Upper lobe of right lung (tissue), 1 donor: ENCODE results near the gene CABLES1. TPM values are rescaled to one million over a fixed set of nuclear protein-coding genes. Genes with fewer than 3 reads are reported as not detected.

ENCODE experiments used
- ATAC-seq: fragments of 200-7000 bp; cut with Tn5 transposase; one replicate; pipeline ENCODE4 v1.9.1; 2020; ENCODE audit warnings: mild to moderate bottlenecking, moderate library complexity
- DNase-seq: peaks from one replicate; pipeline ENCODE4 v3.0.0-alpha.2; 2020
- H3K27ac ChIP-seq: fragments of 200-600 bp; one replicate; pipeline ENCODE4 v1.8.0; 2022
- H3K27me3 ChIP-seq: fragments of 200-600 bp; one replicate; pipeline ENCODE4 v1.8.0; 2022; ENCODE audit warnings: mild to moderate bottlenecking
- H3K36me3 ChIP-seq: fragments of 200-600 bp; one replicate; pipeline ENCODE4 v1.8.0; 2022
- H3K4me1 ChIP-seq: fragments of 200-600 bp; one replicate; pipeline ENCODE4 v1.8.0; 2022
- H3K4me3 ChIP-seq: fragments of 200-600 bp; one replicate; pipeline ENCODE4 v1.8.0; 2022; ENCODE audit warnings: mild to moderate bottlenecking
- H3K9me3 ChIP-seq: fragments of 200-600 bp; one replicate; pipeline ENCODE4 v1.8.0; 2022
- CTCF ChIP-seq: fragments of 200-600 bp; IDR thresholded peaks from one replicate; pipeline ENCODE4 v1.8.0; 2022; ENCODE audit warnings: antibody characterized with exemption
- intact Hi-C: fragments of 100-400 bp; cut with DNase I; formaldehyde crosslinking; loops from one replicate; pipeline ENCODE4 v1.11.0; 2022
- total RNA-seq: library from RNA; stranded (reverse); fragmentation: NEBNext Ultra II Directional; extraction: Animal tissue kit (Norgen Biotek cat#: 25700); gene quantifications from one replicate; pipeline ENCODE4 v1.2.1, GENCODE V29; 2021
- donor health status: DM: no; HTN: yes; CAD: no; lungs with severe emphysema.

The CABLES1 gene
- total RNA-seq, 1 donor from 2014 or later: 39.5 TPM

- no peak for TF ChIP-seq CTCF
- intact Hi-C loops: no loop called here
- ATAC-seq: no peak
- no peaks in the 10 kb centered on the region for H3K36me3 ChIP-seq
- H3K4me1 ChIP-seq: peaks cover 9% of the 10 kb centered on the region
- H3K4me3 ChIP-seq: no peak overlapping the region
- no peak overlapping the region for H3K27ac ChIP-seq
- H3K9me3 ChIP-seq: no peaks in the 10 kb centered on the region
- no peak for DNase-seq
- no peaks in the 10 kb centered on the region for H3K27me3 ChIP-seq
Observed at GRCh38 chr18:23205980-23206379, 70.7 kb downstream of the CABLES1 start.

GRCh38 chr18:23207191-23207955 is 72.1 kb downstream of the CABLES1 start:
- Histone ChIP-seq H3K36me3 (no peaks in the 10 kb centered on the region), H3K27me3 (no peaks in the 10 kb centered on the region), H3K4me1 (peaks cover 15% of the 10 kb centered on the region), H3K4me3 (no peak overlapping the region), H3K27ac (no peak overlapping the region), H3K9me3 (no peaks in the 10 kb centered on the region)
- TF ChIP-seq CTCF: peak; percentile 26
- peak; percentile 42 for ATAC-seq
- intact Hi-C loops: no loop called here
- DNase-seq: no peak

- no peak for TF ChIP-seq CTCF
- H3K9me3 ChIP-seq: no peaks in the 10 kb centered on the region
- intact Hi-C loops: no loop called here
- no peak overlapping the region for H3K4me3 ChIP-seq
- no peak for DNase-seq
- no peak for ATAC-seq
- no peaks in the 10 kb centered on the region for H3K27me3 ChIP-seq
- no peak overlapping the region for H3K27ac ChIP-seq
- no peaks in the 10 kb centered on the region for H3K36me3 ChIP-seq
- peaks cover 21% of the 10 kb centered on the region for H3K4me1 ChIP-seq
Observed at GRCh38 chr18:23207994-23208393, 72.7 kb downstream of the CABLES1 start.

- intact Hi-C loops: no loop called here
- no peak overlapping the region for H3K4me3 ChIP-seq
- peaks cover 22% of the 10 kb centered on the region for H3K4me1 ChIP-seq
- TF ChIP-seq CTCF: no peak
- H3K9me3 ChIP-seq: no peaks in the 10 kb centered on the region
- DNase-seq: no peak
- ATAC-seq: peak; percentile 4
- H3K36me3 ChIP-seq: no peaks in the 10 kb centered on the region
- no peaks in the 10 kb centered on the region for H3K27me3 ChIP-seq
- H3K27ac ChIP-seq: no peak overlapping the region
Observed at GRCh38 chr18:23208600-23208999, 73.3 kb downstream of the CABLES1 start.

GRCh38 chr18:23209031-23209430 is 73.7 kb downstream of the CABLES1 start:
- Histone ChIP-seq H3K27ac (no peak overlapping the region), H3K4me1 (peaks cover 22% of the 10 kb centered on the region), H3K36me3 (peaks cover under 1% of the 10 kb centered on the region), H3K9me3 (no peaks in the 10 kb centered on the region), H3K27me3 (no peaks in the 10 kb centered on the region), H3K4me3 (no peak overlapping the region)
- no peak for TF ChIP-seq CTCF
- intact Hi-C loops: no loop called here
- ATAC-seq: peak; percentile 88
- no peak for DNase-seq
